SU-DHL-6 (cell line): ENCODE measurements around the gene HOXC10.

Experiments
- EZH2phosphoT487 ChIP-seq: fragments of 200-600 bp; sonication (generic), shearing (Covaris generic); conservative IDR thresholded peaks from 2 replicates; pipeline ENCODE4 v1.6.1; 2018; ENCODE audit warnings: mild to moderate bottlenecking, antibody characterized with exemption, low read length, moderate library complexity, mixed read lengths
- TF ChIP-seq, protein P1 (sequence below): fragments of 200-600 bp; sonication (generic); IDR thresholded peaks from one replicate; pipeline ENCODE4 v1.5.1; 2017; ENCODE audit warnings: antibody characterized with exemption, mild to moderate bottlenecking, low read length, moderate library complexity; ENCODE audit not compliant: insufficient read depth, poor library complexity, severe bottlenecking

DNA sequence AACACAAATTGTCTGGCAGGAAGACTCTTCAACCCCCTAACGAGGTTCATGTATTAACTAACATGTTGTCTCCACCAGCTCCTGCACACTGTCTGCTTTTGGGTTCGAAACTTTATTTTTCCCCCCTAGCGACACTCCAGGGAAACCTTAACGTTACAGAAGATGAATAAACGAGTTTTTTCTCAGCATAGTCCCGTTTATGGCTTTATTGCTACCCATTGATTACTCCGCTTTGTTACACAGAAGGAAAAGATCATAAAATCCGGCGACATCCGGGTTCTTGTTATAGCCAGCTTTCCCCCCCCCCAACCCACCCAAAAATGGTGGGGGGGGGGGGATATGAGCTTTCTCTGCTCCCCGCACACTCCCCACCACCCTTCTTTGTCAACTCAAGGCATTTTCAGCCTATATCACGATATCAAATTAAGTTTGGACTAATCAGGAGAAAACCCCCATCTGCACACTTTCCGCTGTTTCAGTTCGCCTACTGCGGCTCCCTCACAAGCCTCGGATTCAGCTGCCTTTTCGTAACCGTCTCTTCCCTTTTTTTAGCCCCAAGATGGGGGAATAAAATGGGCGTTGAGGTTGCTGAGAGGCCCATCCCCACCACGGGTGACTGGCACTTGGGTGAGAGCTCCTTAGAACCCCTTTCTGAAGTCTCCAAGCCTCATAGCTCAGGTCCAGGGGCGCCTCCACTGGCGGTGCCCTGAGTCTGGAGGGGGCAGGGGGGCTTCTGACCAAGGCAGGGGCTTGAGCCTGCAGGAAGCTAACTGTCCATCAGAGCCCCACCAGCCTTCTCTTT lies 41.9 kb downstream of the HOXC10 start:
- no peak for TF ChIP-seq EZH2phosphoT487
- TF ChIP-seq, protein P1, sequence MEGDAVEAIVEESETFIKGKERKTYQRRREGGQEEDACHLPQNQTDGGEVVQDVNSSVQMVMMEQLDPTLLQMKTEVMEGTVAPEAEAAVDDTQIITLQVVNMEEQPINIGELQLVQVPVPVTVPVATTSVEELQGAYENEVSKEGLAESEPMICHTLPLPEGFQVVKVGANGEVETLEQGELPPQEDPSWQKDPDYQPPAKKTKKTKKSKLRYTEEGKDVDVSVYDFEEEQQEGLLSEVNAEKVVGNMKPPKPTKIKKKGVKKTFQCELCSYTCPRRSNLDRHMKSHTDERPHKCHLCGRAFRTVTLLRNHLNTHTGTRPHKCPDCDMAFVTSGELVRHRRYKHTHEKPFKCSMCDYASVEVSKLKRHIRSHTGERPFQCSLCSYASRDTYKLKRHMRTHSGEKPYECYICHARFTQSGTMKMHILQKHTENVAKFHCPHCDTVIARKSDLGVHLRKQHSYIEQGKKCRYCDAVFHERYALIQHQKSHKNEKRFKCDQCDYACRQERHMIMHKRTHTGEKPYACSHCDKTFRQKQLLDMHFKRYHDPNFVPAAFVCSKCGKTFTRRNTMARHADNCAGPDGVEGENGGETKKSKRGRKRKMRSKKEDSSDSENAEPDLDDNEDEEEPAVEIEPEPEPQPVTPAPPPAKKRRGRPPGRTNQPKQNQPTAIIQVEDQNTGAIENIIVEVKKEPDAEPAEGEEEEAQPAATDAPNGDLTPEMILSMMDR, result no peak
